GOT3 (cell line): ENCODE results near the gene DNAJC15.
"Not testable (repeated sequence)": the region's sequence is repeated elsewhere in the genome, so short reads cannot be mapped to it uniquely, and the experiment has no call there.

Experiments used
- DNase-seq: peaks from one replicate; lab custom pipeline; 2025; ENCODE audit warnings: mixed read lengths; lab: John Stamatoyannopoulos, UW

Gene DNAJC15

GRCh38 chr13:43023289-43023963 lies at the start of gene DNAJC15:
TSS of gene DNAJC15 (plus strand) at chr13:43023586. CDS start at chr13:43023627, 41 bp downstream.
- peak; percentile 48 for DNase-seq

- no peak for DNase-seq
Observed at GRCh38 chr13:42976066-42976465, 47.3 kb upstream of the DNAJC15 start.

- DNase-seq: no peak
Observed at GRCh38 chr13:42977219-42977659, 46.1 kb upstream of the DNAJC15 start.

- DNase-seq: no peak
Observed at GRCh38 chr13:42981317-42981716, 42.1 kb upstream of the DNAJC15 start.

GRCh38 chr13:42981853-42982252 lies 41.5 kb upstream of the DNAJC15 start:
- no peak for DNase-seq

GRCh38 chr13:42984026-42984425 lies 39.4 kb upstream of the DNAJC15 start:
- DNase-seq: no peak

- DNase-seq: no peak
Observed at GRCh38 chr13:42984691-42985090, 38.7 kb upstream of the DNAJC15 start.

GRCh38 chr13:42985312-42986175 lies 37.8 kb upstream of the DNAJC15 start:
- no peak for DNase-seq

GRCh38 chr13:42986176-42986574 lies 37.2 kb upstream of the DNAJC15 start:
- DNase-seq: no peak

- DNase-seq: no peak
Observed at GRCh38 chr13:42990291-42991232, 32.8 kb upstream of the DNAJC15 start.

GRCh38 chr13:42991233-42991897 lies 32.0 kb upstream of the DNAJC15 start:
- not testable (repeated sequence) for DNase-seq

- no peak for DNase-seq
Observed at GRCh38 chr13:42991898-42992763, 31.3 kb upstream of the DNAJC15 start, which contains the start of gene EPSTI1. TSS of gene EPSTI1 (minus strand) at chr13:42992241. CDS start at chr13:42992165, 76 bp downstream.

GRCh38 chr13:42992764-42993122 lies 30.6 kb upstream of the DNAJC15 start:
- no peak for DNase-seq

GRCh38 chr13:42994878-42995277 lies 28.5 kb upstream of the DNAJC15 start:
- DNase-seq: no peak

- DNase-seq: no peak
Observed at GRCh38 chr13:42996584-42996983, 26.8 kb upstream of the DNAJC15 start.

- DNase-seq: no peak
Observed at GRCh38 chr13:42997381-42997780, 26.0 kb upstream of the DNAJC15 start.

- no peak for DNase-seq
Observed at GRCh38 chr13:42999491-42999890, 23.9 kb upstream of the DNAJC15 start.

GRCh38 chr13:43000676-43001075 lies 22.7 kb upstream of the DNAJC15 start:
- no peak for DNase-seq

GRCh38 chr13:43002021-43002420 lies 21.4 kb upstream of the DNAJC15 start:
- no peak for DNase-seq

GRCh38 chr13:43003010-43003409 lies 20.4 kb upstream of the DNAJC15 start:
- no peak for DNase-seq
